RWPE1 (cell line): ENCODE data around the gene CSTF1.

Experiments
- CTCF ChIA-PET: fragments of 350-600 bp; sonication (Branson Sonifier 250); formaldehyde crosslinking; extraction: SDS; loops from one replicate; lab custom pipeline; 2021; lab: Yijun Ruan, JAX
- POLR2A ChIA-PET: fragments of 400-600 bp; formaldehyde crosslinking; extraction: SDS; loops from one replicate; lab custom pipeline; 2020; ENCODE audit warnings: antibody characterized with exemption; ENCODE audit not compliant: low non-redundant PET; lab: Yijun Ruan, JAX
- DNase-seq: peaks from one replicate; pipeline ENCODE4 v3.0.0; 2012; ENCODE audit warnings: low spot score
- H3K27ac ChIP-seq: fragments of 450-650 bp; 2 replicates; pipeline ENCODE4 v1.5.1; 2017
- TF ChIP-seq, protein P1 (sequence below): fragments of 450-650 bp; conservative IDR thresholded peaks from 2 replicates; pipeline ENCODE4 v1.5.1; 2017; ENCODE audit warnings: low read depth, mild to moderate bottlenecking

The CSTF1 gene

DNA sequence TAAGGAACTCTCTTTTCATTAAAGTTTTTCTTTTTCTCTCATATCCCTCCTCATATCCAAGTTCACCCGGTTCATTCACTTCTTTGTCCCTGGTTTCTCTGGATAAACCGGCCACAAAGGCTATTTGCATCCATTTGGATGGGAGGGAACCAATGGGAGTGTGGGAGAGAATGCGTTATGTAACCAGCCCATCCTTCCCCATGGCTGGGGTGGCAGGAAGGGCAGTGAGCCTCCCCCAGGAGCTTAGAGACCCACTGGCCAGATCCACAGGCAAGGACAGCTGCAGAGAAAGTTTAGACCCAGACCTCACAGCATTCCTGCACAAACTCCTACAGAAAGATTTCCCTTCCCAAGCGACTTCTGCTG, 30.4 kb downstream of the CSTF1 start:
- POLR2A ChIA-PET: no interaction called here
- no peak for DNase-seq
- CTCF ChIA-PET: interaction anchor here (0.6 to 1.1 kb wide), 3 partner anchors 16 to 1923 kb away, joined by 3 to 5 read pairs (median 4); no protein-coding TSS in a partner anchor
- TF ChIP-seq, protein P1, sequence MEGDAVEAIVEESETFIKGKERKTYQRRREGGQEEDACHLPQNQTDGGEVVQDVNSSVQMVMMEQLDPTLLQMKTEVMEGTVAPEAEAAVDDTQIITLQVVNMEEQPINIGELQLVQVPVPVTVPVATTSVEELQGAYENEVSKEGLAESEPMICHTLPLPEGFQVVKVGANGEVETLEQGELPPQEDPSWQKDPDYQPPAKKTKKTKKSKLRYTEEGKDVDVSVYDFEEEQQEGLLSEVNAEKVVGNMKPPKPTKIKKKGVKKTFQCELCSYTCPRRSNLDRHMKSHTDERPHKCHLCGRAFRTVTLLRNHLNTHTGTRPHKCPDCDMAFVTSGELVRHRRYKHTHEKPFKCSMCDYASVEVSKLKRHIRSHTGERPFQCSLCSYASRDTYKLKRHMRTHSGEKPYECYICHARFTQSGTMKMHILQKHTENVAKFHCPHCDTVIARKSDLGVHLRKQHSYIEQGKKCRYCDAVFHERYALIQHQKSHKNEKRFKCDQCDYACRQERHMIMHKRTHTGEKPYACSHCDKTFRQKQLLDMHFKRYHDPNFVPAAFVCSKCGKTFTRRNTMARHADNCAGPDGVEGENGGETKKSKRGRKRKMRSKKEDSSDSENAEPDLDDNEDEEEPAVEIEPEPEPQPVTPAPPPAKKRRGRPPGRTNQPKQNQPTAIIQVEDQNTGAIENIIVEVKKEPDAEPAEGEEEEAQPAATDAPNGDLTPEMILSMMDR: no peak
- no peak overlapping the region for H3K27ac ChIP-seq

DNA sequence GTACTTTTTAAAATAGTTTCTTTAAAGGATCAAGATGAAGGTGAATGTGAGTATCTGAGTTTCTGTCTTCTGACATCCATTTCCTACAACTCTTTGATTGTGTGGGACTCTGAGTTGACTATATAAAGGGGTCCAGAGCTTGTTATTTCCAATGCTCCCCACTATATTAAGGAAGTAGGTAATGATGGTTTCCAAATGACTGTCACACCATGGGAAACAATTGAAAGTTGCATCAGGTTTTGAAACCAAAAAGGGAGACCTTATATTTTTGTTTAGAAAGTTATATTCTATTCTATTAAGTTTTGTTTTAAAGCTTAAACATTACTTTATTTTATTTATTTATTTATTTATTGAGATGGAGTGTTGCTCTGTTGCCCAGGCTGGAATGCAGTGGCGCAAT, 30.8 kb downstream of the CSTF1 start:
- POLR2A ChIA-PET: no interaction called here
- TF ChIP-seq, protein P1: no peak
- CTCF ChIA-PET: interaction anchor here (0.6 to 1.0 kb wide), 3 partner anchors 9 to 1922 kb away, joined by 3 to 5 read pairs (median 3); no protein-coding TSS in a partner anchor
- DNase-seq: no peak
- H3K27ac ChIP-seq: no peak overlapping the region

DNA sequence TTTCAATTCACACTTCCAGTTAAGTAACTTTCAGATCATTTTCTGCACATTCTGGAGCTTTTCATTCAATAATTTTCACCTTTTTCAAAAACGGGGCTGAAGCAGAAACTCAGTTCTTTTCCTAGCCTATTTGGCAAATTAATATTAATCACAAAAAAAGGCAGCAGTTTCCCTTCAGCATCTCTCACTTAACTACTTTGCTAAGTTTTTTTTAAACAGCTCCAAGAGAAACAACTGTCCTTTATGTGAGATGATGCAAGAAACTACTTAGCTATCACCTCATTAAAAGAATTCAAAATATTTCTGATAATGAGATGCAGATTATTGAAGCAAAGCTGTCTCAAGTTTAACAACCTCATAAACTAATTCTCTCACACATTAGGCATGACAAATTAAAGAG, 31.4 kb downstream of the CSTF1 start:
- H3K27ac ChIP-seq: no peak overlapping the region
- no peak for DNase-seq
- TF ChIP-seq, protein P1: no peak
- ChIA-PET CTCF (interaction anchor here (1.0 kb wide), 1 partner anchor 10 kb away, joined by 3 read pairs; no protein-coding TSS in a partner anchor), POLR2A (no interaction called here)

DNA sequence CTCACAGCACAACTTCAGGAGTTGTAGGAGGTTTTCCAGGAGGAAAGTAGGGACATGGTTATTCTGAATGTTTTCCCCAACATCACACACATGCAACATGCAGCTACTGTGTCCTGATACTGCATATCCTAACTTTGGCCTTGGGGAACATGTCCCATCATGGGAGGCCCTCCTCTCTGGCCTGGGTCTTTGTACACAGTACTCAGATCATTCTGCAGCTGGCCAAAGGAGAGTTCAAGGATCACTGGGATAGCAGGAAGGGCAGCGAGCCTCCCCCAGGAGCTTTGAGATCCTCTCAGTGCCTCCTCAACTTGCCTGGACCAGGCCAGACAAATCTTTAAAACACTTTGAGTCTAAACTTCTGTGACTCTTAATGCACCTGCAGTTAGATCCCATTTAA, 32.5 kb downstream of the CSTF1 start:
- ChIA-PET CTCF (interaction anchor here (0.8 kb wide), 1 partner anchor 12 kb away, joined by 4 read pairs; no protein-coding TSS in a partner anchor), POLR2A (no interaction called here)
- no peak for DNase-seq
- no peak overlapping the region for H3K27ac ChIP-seq
- TF ChIP-seq, protein P1: no peak

DNA sequence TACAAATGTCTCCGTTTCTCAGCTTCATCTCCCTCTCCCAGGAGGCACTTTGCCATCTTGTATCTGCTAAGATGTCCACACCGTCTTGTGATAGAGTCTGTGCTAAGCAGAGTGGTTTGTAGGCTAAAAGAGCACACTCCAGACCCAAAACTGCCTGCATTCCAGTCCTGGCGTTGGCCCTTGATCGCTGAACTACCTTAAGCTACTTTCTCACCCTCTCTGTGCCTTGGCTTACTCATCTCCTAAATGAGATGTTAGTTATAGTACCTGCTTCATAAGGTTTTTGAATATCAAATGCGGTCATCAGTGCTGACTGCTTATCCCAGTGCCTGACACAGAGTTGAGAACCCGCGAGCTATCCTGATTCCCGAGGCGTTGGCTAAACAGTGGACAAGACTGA, 33.6 kb downstream of the CSTF1 start:
- TF ChIP-seq, protein P1: no peak
- POLR2A ChIA-PET: no interaction called here
- CTCF ChIA-PET: no interaction called here
- no peak overlapping the region for H3K27ac ChIP-seq
- DNase-seq: no peak

DNA sequence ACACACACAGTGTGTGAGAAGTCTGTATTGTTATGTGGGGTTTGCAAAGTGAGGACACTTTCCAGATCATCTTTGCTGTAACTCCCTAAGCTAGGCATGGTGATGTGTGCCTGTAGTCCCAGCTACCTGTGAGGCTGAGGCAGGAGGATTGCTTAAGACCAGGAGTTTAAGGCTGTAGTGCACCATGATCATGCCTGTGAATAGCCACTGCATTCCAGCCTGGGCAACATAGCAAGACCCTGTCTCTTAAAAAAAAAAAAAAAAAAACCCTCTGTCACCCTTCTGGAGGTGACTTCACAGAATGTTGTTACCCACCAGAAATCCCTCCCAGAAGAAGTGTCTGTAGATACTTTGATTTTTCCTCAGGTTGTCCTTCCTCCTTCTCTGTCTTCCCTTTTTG, 34.5 kb downstream of the CSTF1 start:
- CTCF ChIA-PET: no interaction called here
- TF ChIP-seq, protein P1: no peak
- no peak for DNase-seq
- POLR2A ChIA-PET: no interaction called here
- H3K27ac ChIP-seq: no peak overlapping the region
